ENCODE results near the gene POU2F2.

GRCh38 chr19:42148266-42148665 lies 16.0 kb upstream of the POU2F2 start:
- TF ChIP-seq POLR2A (IDR thresholded peaks at IDR 0.05; ENCODE audit: low read depth, low read length), result no peak
- TF ChIP-seq GATA2 (IDR thresholded peaks at IDR 0.05; ENCODE audit: insufficient read depth, insufficient read length, low read depth, low read length), result no peak
- TF ChIP-seq, protein P1, sequence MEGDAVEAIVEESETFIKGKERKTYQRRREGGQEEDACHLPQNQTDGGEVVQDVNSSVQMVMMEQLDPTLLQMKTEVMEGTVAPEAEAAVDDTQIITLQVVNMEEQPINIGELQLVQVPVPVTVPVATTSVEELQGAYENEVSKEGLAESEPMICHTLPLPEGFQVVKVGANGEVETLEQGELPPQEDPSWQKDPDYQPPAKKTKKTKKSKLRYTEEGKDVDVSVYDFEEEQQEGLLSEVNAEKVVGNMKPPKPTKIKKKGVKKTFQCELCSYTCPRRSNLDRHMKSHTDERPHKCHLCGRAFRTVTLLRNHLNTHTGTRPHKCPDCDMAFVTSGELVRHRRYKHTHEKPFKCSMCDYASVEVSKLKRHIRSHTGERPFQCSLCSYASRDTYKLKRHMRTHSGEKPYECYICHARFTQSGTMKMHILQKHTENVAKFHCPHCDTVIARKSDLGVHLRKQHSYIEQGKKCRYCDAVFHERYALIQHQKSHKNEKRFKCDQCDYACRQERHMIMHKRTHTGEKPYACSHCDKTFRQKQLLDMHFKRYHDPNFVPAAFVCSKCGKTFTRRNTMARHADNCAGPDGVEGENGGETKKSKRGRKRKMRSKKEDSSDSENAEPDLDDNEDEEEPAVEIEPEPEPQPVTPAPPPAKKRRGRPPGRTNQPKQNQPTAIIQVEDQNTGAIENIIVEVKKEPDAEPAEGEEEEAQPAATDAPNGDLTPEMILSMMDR (IDR thresholded peaks at IDR 0.05; ENCODE audit: extremely low read depth in 1 of 2, insufficient read depth in 1 of 2, low read depth in 1 of 2, low read length in 2 of 2), result no peak
- no peak for TF ChIP-seq POLR2AphosphoS5 (IDR thresholded peaks at IDR 0.05; ENCODE audit: insufficient read depth, low read depth, low read length)
